ENCODE results near the gene NOP14.
"Not testable (repeated sequence)": the region's sequence is repeated elsewhere in the genome, so short reads cannot be mapped to it uniquely, and the experiment has no call there.

The NOP14 gene

DNA sequence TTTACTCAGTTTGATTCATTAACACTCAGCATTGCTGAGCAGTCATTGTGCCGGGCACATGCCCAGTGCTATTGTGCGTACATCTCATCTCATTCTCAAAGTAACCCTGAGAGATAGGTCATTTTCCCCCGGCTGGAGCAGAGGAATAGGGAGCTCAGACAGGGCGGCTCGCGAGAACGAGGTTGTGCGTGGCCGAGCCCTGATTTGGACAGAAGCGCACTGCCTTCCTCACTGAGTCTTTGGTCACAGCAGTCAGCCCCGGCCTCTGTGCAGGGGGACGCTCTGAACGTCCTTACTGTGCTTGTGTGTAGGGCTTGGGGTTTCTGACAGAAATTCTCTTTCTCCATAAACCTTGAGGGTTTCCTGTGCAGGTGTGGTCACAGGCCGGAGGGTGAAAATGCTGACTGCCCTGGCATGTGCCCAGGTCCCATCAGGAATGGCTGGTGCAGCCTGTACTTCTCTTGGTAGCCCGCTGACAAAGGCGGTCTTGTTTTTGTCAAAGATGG lies 39.5 kb downstream of the NOP14 start:
- peak in 2 of 10 donors; percentile 23 to 81 for DNase-seq

GRCh38 chr4:2923141-2923551 lies 40.1 kb downstream of the NOP14 start:
- intact Hi-C loops (cut with DNase I), result no loop called here

More for the DNA sequence above, 39.5 kb downstream of the NOP14 start:
- intact Hi-C loops (cut with DNase I), result no loop called here

DNA sequence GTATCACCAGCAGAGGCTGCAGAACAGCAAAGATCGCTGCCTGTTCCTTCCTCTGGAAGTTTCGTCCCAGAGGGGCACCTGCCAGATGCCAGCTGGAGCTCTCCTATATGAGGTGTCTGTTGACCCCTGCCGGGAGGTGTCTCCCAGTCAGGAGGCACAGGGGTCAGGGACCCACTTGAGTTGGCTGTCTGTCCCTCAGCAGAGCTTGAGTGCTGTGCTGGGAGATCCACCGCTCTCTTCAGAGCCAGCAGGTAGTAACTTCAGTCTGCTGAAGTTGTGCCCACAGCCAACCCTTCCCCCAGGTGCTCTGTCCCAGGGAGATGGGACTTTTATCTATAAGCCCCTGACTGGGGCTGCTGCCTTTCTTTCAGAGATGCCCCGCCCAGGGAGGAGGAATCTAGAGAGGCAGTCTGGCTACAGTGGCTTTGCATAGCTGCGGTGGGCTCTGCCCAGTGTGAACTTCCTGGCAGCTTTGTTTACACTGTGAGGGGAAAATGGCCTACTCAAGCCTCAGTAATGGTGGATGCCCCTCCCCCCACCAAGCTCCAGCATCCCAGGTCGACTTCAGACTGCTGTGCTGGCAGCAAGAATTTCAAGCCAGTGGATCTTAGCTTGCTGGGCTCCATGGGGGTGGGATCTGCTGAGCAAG lies 40.6 kb downstream of the NOP14 start:
- DNase-seq, result peak in 2 of 10 donors; percentile 11 to 46
- intact Hi-C loops (cut with DNase I), result not testable (repeated sequence)

More at GRCh38 chr4:2923141-2923551, 40.1 kb downstream of the NOP14 start:
- DNase-seq, result peak in 1 of 10 donors; percentile 53

DNA sequence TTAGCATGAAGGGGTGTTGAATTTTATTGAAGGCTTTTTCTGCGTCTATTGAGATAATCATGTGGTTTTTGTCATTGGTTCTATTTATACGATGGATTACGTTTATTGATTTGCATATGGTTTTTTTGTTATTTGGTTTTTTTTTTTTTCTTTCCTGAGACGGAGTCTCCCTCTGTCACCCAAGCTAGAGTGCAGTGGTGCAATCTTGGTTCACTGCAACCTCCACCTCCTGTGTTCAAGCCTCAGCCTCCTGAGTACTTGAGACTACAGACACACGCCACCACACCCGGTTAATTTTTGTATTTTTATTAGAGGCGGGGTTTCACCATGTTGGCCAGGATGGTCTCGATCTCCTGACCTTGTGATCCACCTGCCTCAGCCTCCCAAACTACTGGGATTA lies 44.5 kb downstream of the NOP14 start:
- intact Hi-C loops (cut with DNase I), result not testable (repeated sequence)
- DNase-seq, result peak in 1 of 10 donors; percentile 20

DNA sequence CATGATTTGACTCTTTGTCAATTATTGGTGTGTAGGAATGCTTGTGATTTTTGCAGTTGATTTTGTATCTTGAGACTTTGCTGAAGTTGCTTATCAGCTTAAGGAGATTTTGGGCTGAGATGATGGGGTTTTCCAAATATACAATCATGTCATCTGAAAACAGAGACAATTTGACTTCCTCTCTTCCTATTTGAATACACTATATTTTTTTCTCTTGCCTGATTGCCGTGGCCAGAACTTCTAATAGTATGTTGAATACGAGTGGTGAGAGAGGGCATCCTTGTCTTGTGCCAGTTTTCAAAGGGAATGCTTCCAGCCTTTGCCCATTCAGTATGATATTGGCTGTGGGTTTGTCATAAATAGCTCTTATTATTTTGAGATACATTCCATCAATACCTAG lies 44.9 kb downstream of the NOP14 start:
- DNase-seq; intact Hi-C loops (cut with DNase I): not testable (repeated sequence)

- DNase-seq; intact Hi-C loops (cut with DNase I): not testable (repeated sequence)
Observed at GRCh38 chr4:2916696-2917095, 46.5 kb downstream of the NOP14 start.

GRCh38 chr4:2915789-2916188 lies 47.4 kb downstream of the NOP14 start:
- peak in 2 of 10 donors; percentile 18 to 45 for DNase-seq
- intact Hi-C loops (cut with DNase I), result no loop called here

DNA sequence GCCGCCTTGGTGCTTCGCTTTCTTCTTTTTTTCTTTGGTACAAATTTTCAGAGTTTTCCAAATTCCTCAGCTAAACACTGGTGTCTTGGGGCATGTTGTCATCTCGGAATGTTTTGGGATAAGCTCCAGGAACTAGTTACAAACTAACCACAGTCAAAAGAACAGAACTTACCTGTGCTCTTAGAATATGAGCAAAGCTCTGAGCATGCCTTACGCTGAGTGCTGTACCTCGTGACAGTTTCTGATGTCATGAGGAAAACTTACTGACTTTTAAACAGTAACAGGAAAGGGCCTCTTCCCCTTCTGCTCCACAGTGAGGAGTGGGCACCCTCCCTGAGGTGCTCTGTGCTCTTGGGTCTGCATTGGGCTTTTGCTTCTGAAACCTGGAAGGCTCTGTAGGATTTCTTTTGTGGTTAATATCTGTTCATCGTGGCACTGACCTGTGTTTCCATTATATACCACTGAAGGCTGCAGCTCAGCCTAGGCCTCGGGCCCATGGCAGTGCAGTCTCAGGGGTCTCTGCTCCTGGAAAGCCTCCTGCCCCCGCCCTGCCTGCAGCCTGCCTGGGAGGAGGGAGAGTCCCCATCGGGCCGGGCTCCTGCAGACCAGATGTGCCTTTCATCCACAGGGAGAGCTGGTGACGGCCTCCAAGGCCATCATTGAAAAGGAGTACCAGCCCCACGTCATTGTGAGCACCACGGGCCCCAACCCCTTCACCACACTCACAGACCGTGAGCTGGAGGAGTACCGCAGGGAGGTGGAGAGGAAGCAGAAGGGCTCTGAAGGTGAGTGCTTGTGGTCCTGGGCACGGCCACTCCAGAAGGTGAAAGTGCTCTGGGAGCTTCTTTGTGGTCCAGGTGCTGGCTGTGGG lies 48.7 kb downstream of the NOP14 start:
- peak in 2 of 10 donors; percentile 47 to 68 for DNase-seq
- intact Hi-C loops (cut with DNase I), result no loop called here

- peak in 2 of 10 donors; percentile 57 to 76 for DNase-seq
- intact Hi-C loops (cut with DNase I), result no loop called here
Observed at GRCh38 chr4:2913168-2913567, 50.0 kb downstream of the NOP14 start.

DNA sequence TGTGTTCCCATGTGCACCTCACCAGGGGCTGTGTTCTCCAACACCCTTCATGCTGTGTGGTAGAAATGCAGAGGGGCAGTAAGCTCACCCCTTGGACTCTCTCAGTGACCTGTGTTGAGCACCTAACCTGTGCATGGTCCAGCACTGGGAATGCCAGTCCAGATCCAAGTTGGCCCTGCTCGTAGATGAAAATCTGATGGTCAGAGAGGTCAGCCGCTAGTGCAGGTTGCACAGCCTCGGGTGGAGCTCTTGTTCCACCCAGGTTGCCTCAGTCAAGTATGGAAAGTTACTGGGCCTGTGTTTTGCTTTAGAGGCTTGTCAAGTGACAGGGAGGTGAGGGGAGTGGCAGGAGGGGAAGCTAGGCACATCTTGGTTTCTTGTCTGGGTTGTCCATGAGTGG lies 51.3 kb downstream of the NOP14 start:
- intact Hi-C loops (cut with DNase I), result no loop called here

DNA sequence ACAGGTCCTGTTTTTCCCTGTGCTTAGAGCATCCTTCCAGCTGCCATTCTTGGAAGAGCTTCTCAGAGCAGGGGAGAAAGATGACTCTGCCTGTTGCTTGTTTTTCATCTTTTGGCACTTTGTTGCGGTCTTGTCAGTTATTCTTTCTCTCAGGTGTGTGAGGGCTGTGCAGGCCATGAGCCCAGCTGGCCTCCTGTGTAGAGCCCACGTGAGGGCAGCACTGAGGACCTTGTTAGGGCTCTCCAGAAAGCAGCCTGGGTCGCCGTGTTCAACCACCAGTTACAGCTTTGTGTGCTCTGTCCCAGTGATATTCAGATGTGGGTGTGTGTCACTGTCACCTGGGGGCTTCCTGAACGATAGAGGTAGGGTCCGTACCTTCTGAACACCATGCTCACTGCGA lies 52.8 kb downstream of the NOP14 start:
- peak in 1 of 10 donors; percentile 59 for DNase-seq
- intact Hi-C loops (cut with DNase I), result no loop called here

More for the DNA sequence above, 51.3 kb downstream of the NOP14 start:
- no peak for DNase-seq

DNA sequence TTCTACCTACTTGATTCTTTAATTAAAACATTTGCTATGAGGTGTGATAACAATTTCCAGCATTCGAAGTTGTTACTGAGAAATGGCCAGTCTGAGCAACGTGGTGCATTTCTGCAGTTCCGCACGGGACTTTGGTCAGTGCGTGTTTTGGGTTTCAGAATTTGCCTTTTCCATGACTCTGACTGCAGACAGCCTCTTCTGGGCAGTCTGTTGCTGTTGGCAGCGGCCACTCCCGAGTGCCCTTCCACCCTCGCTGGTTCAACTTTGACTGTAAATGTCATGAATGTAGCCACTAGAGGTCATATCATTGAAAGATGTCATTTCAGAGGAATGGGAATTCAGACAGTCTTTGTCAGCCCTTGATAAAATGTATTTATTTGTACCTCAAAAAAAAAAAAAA lies 53.6 kb downstream of the NOP14 start:
- intact Hi-C loops (cut with DNase I), result no loop called here
- peak in 1 of 10 donors; percentile 20 for DNase-seq

GRCh38 chr4:2908686-2909085 lies 54.5 kb downstream of the NOP14 start:
- intact Hi-C loops (cut with DNase I), result no loop called here
- peak in 1 of 10 donors; percentile 56 for DNase-seq

GRCh38 chr4:2907706-2908293 lies 55.4 kb downstream of the NOP14 start:
- DNase-seq, result peak in 1 of 10 donors; percentile 61
- intact Hi-C loops (cut with DNase I), result no loop called here

DNA sequence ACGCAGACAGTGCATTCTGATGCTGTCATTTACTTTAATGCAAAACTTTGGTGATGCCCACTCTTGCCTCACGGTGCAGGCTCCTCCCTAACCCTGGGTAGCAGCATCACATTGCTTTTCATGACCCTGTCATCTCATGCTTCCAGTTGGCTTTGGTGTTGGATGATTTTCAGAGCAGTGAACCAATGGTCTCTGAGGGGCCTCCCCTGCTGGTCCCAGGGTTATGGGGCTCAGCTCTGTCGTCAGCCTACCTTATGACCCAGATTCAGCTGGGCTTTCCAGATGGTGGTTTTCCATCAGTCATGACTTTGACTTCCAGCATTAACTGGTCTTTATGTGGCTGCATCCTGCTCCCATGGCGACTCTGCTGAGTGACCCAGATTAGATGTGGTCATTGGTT lies 56.0 kb downstream of the NOP14 start:
- DNase-seq, result no peak
- intact Hi-C loops (cut with DNase I), result no loop called here

GRCh38 chr4:2906218-2906617 lies 57.0 kb downstream of the NOP14 start:
- intact Hi-C loops (cut with DNase I), result no loop called here
- DNase-seq, result no peak

GRCh38 chr4:2905544-2905943 lies 57.7 kb downstream of the NOP14 start:
- intact Hi-C loops (cut with DNase I), result no loop called here

DNA sequence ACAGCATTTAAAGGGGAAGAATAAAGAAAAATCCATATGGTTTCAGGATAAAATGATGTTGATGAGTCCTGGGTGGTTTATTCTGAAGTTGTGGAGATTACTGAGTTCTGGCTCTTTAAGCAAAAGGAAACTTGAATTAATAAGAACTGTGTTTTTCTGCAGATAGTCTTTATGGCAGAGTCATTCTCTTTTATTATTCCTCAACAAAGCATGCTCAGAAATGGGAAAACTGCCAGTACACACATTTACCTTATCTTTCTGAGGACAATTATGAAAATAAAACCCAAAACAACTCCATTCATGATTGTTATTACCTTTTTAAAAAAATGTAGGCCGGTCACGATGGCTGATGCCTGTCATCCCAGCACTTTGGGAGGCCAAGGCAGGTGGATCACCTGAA lies 61.1 kb downstream of the NOP14 start:
- no peak for DNase-seq
- intact Hi-C loops (cut with DNase I), result no loop called here

More at GRCh38 chr4:2905544-2905943, 57.7 kb downstream of the NOP14 start:
- no peak for DNase-seq

DNA sequence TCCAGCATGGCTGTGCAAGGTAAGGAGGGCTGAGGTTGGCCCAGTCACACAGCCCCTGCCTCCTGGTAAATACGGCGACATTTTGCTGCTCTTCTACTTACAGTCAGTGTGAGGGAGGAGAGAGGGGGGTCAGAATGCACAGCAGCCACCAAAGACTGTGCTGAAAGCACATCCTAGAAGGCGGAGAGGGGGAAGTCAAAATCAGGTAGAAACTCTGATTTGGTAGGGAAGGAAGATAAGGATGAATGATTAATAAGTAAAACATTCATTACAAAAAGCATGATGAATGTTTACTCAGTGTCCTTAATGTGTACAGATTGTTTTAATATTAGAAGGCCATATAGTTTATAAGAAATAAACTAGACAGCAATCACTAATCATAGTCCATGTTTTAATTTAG lies 62.0 kb downstream of the NOP14 start:
- intact Hi-C loops (cut with DNase I), result no loop called here
- no peak for DNase-seq

GRCh38 chr4:2900741-2901140 lies 62.5 kb downstream of the NOP14 start:
- no peak for DNase-seq
- intact Hi-C loops (cut with DNase I), result no loop called here

DNA sequence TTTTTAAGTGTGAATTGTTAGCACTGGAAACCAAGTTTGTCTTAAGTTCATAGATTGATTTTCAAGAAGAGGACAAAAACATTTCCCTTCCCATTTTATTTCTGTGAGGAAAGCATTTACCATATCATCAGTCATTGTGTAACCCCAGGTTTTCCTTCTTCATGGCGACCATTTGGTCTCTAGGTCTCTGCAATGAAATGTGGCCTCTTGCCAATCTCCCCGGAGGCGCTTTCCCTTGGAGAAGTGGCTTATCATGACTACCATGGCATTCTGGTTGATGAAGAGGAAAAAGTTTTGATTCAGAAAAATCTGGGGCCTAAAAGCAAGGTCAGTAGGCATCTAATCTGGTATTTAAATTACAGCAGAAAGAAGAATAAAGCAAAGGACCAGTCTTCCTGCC lies 65.2 kb downstream of the NOP14 start:
- intact Hi-C loops (cut with DNase I), result no loop called here

More for the DNA sequence above, 65.2 kb downstream of the NOP14 start:
- DNase-seq, result no peak

All from posterior cingulate gyrus (tissue), 11 donors.